GM19438 (cell line): ENCODE results near the gene NMNAT1.
"Not testable (repeated sequence)": the region's sequence is repeated elsewhere in the genome, so short reads cannot be mapped to it uniquely, and the experiment has no call there.

Experiments
- ATAC-seq: cut with Tn5 transposase; IDR thresholded peaks from one replicate; pipeline ENCODE4 v1.9.1; 2021; ENCODE audit warnings: low read depth; ENCODE audit not compliant: unreplicated experiment

The NMNAT1 gene

GRCh38 chr1:9942939-9943788 lies at the start of gene NMNAT1, which contains the start of gene LZIC:
NMNAT1 (plus strand) TSS chr1:9943475; CDS start chr1:9972074, 28,599 bp downstream.
LZIC (minus strand) TSS chr1:9943391; CDS start chr1:9936619, 6,772 bp downstream.
- peak; percentile 84 for ATAC-seq

GRCh38 chr1:9894115-9894514 lies 49.2 kb upstream of the NMNAT1 start:
- no peak for ATAC-seq

GRCh38 chr1:9900142-9901043 lies 42.9 kb upstream of the NMNAT1 start:
- no peak for ATAC-seq

GRCh38 chr1:9901148-9902059 lies 41.9 kb upstream of the NMNAT1 start:
- no peak for ATAC-seq

GRCh38 chr1:9902060-9902452 lies 41.2 kb upstream of the NMNAT1 start:
- no peak for ATAC-seq

GRCh38 chr1:9903801-9904527 lies 39.3 kb upstream of the NMNAT1 start:
- ATAC-seq: no peak

- no peak for ATAC-seq
Measured at GRCh38 chr1:9904596-9904995, 38.7 kb upstream of the NMNAT1 start.

- no peak for ATAC-seq
Measured at GRCh38 chr1:9905010-9905409, 38.3 kb upstream of the NMNAT1 start.

GRCh38 chr1:9906466-9906865 lies 36.8 kb upstream of the NMNAT1 start:
- no peak for ATAC-seq

- ATAC-seq: no peak
Measured at GRCh38 chr1:9907441-9907840, 35.8 kb upstream of the NMNAT1 start.

GRCh38 chr1:9908871-9909233 lies 34.4 kb upstream of the NMNAT1 start:
- no peak for ATAC-seq

- peak; percentile 5 for ATAC-seq
Measured at GRCh38 chr1:9909234-9910046, 33.8 kb upstream of the NMNAT1 start.

- ATAC-seq: peak; percentile 66
Measured at GRCh38 chr1:9910076-9910422, 33.2 kb upstream of the NMNAT1 start, which contains the start of gene CTNNBIP1. CTNNBIP1 (minus strand) TSS chr1:9910269; CDS start chr1:9872064, 38,205 bp downstream.

- ATAC-seq: peak; percentile 93
Measured at GRCh38 chr1:9910423-9911178, 32.7 kb upstream of the NMNAT1 start.

- ATAC-seq: no peak
Measured at GRCh38 chr1:9912264-9912936, 30.9 kb upstream of the NMNAT1 start.

GRCh38 chr1:9914610-9914937 lies 28.7 kb upstream of the NMNAT1 start:
- ATAC-seq: no peak

GRCh38 chr1:9916452-9916851 lies 26.8 kb upstream of the NMNAT1 start:
- no peak for ATAC-seq

- not testable (repeated sequence) for ATAC-seq
Measured at GRCh38 chr1:9917495-9917894, 25.8 kb upstream of the NMNAT1 start.
